Activated CD8-positive, alpha-beta memory T cell treated with anti-CD3 and anti-CD28 coated beads for 1 hour (primary cell): Measurements from ENCODE around the gene ZNF224.

ENCODE experiments used
- DNase-seq, 2 donors: peaks; one replicate each; pipeline ENCODE4 v3.0.0-alpha.2; 2020; ENCODE audit warnings: low read depth in 1 of 2; ENCODE audit errors: extremely low read depth in 1 of 2

The ZNF224 gene

DNA sequence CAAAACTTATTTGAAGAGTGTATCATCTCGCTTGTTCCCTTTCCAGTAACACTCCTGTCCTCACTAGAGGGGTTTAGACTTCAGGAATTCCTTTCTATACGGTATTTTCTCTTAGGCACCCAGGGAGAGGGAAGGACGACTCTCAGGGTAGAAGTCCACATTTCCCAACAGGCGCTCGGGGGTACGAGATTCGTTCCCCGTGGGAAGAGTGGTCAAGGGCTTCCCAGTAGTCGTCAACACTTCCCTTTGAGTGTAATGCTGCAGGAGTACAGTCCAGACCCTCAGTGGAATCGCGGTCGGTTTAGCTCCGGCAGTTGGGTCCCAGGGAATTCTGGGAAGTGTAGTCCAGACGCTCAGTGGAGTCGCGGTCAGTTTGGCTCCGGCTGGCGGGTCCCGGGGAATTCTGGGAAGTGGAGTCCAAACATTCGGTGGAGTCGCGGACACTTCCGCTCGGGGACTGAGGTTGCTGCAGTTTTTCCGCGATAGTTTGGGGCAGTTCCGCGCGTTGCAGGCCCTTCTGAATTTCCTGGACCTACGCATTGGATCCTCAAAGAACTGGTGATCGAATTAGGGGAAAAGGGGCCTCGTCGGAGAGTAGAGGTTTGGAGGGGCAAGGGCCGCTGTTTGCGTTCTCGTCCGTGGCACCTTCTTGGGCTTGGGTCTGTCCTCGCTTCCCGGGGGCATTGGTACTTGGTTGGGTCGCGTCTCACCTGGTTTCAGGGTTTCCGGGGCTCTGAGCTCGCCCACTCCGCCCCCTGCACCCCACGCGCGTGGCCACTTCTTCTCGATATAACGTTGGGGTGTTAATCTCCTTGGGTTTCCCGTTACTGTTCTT, at the start of gene ZNF224:
ZNF224 (plus strand) TSS at position 431 of the 835 bp plus-strand sequence. CDS start 3,513 bp downstream, outside the sequence.
- DNase-seq, result peak; percentile 53 to 67

DNA sequence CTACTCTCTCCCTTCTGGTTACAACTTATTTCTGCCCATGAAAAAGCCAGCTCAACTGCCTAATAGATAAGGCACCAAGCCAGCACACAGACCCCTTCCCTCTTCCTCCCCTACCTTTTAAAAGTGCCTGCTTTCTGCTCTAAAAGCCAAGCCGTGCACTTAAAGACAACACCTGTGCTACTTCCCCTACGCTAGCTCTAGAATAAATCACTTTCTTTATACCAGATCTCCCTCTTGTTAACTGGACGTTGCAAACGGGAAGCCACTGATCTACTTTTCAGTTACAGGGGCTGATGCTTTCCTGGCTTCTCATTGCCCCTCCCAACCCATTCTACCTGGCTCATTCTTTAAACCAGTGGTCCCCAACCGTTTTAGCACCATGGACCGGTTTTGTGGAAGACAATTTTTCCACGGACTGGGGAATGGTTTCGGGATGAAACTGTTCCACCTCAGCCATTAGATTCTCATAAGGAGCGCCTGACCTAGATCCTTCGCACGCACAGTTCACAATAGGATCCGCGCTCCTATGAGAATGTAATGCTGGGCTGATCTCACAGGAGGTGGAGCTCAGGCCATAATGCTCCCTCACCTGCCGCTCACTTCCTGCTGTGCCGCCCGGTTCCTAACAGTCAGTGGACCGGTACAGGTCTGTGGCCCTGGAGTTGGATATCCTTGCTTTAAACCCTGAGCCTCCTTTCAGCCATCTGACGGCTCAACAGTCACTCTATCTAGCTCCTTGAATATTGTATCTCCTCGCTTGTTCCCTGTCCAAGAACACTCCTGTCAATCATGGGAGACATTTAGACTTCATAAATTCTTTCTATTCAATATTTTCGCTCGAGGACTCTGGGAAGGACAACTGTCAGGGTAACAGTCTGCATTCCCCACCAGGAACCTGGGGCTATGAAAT, 43.2 kb upstream of the ZNF224 start:
- DNase-seq, result no peak

DNA sequence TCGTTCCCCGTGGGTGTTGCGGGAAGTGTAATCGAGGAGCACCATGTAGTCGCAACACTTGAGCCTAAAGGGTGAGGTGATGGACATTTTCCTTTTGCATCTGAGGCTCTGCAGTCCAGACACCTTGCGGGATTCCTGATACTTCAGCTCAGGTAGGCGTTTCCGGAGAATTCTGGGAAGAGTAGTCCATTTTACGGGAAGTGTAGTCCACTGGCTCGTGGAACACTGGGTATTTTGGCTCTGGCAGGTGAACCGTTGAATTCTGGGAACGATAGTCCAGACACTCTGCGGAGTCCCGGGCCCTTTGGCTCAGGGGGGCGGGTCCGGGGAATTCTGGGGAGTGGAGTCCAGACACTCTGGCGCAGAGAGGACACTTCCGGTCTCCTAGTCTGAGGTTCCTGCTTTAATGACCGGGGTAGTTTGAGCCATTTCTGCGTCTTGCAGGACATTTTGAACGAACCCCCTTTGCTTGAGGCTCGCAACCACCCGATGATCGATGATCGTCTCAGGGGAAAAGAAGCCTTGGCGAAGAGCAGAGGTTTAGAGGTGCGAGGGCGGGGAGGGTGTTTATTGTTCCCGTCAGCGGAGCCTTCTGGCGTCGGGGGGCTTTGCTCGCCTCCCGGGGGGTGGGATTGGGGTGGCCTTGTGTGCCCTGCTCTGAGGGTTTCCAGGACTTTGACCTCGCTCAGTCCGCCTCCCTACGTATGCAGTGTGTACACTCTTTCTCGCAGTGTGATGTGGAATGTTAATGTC, 42.3 kb upstream of the ZNF224 start, which contains the start of gene ZNF223:
ZNF223 (plus strand) TSS at position 387 of the 753 bp plus-strand sequence. CDS start 3,141 bp downstream, outside the sequence.
- peak; percentile 27 to 38 for DNase-seq

DNA sequence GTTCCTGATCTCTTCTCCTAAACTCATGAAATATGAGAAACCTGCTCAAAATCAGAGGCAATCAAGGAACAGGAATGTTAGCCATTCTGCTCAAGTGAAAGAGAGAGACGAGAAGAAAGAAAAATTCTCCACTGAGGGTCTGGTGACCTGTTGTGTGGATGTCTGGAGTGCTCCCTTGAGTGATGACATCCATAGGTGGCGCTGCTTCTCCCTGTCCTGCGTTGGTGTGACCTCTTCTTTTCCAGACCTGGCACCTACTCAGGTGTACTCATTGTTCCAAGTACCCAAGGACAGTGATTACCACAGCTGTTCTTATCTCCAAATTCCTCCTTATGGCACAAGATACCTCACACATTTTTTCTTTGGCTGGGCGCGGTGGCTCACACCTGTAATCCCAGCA, 38.3 kb upstream of the ZNF224 start:
- no peak for DNase-seq

DNA sequence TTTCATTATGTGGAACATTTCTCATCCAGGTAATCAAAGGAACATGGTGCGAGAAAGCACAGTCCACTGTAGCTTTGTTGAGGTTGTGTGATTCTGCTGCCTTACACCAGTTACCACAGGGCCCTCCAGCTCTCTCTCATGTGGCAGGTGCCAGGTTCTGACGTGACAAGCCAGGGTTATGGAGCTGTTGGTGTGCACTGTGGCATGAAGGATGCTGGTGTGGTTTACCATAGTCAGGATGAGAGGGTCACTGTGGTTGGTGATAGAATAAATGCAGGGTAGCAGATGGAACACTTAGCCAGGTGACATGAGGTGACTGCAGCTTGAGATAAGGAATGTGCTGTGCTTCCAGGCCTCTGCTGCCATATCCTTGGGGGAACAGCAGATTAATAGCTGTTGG, 34.9 kb upstream of the ZNF224 start:
- DNase-seq, result no peak

DNA sequence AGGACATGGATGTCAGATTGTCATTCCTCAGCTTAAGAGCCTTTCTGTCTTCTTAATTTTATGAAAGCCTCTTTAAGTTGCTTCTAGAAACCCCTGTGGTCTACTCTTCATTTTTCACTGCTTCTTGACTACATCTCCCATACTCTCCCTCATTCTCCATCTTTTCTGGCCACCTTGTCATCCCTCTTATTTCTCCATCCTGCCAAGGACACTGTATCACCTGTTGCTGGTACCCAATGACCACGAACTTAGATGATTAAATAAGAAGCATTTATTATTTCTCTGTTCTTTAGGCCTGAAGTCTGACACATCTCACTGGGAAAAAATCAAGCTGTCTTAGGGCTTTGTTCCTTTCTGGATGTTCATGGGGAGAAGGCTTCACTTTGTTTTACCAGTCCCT, 33.1 kb upstream of the ZNF224 start:
- no peak for DNase-seq

DNA sequence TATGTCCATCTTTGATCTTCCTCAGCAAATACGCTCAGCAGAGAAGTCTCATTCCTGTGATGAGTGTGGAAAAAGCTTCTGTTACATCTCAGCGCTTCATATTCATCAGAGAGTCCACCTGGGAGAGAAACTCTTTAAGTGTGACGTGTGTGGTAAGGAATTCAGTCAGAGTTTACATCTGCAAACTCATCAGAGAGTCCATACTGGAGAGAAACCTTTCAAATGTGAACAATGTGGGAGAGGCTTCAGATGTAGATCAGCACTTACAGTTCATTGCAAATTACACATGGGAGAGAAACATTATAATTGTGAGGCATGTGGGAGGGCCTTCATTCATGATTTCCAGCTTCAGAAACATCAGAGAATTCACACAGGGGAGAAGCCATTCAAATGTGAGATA, 27.9 kb upstream of the ZNF224 start:
- DNase-seq, result no peak

DNA sequence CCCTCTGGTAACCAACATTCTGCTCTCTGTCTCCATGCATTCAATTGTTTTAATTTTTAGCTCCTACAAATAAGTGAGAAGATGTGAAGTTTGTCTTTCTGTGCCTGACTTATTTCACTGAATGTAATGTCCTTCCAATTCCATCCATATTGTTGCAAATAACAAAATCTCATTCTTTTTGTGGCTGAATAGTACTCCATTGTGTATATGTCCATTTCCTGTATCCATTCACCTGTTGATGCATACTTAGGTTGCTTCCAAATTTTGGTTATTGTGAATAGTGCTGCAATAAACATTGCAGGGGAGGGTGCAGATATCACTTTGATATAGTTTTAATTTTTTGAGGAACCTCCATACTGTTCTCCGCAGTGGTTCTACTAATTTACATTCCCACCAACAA, 24.7 kb upstream of the ZNF224 start:
- DNase-seq, result no peak

DNA sequence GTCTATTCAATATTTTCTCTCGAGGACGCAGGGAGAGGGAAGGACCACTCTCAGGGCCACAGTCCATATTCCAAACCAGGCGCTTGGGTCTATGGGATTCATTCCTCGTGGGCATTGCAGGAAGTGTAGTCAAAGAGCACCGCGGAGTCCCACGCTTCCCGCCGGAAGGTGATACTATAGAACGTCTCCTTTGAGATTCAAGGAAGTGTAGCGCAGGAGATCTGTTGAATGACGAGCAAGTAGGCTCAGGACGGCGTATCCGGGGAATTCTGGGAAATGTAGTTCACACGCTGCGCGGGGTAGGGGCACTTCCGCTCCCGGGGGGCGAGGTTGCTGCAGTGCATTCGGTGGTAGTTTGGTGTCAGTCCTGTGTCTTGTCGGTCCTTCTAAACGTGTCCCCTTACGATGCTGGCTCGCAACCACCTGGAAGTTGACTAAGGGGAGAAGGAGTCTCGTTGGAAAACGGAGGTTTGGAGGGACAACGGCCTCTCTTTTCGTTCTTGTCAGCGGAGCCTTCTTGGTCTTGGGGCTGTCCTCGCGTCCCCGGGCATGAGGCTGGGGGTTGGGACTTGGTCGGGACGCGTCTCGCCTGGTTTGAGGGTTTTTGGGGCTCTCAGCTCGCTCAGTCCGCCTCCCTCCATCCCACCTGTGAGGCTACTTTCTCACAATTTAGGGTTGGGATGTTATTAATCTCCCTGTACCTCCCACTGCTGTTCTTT, 22.2 kb upstream of the ZNF224 start, which contains the start of gene ZNF284:
ZNF284 (plus strand) TSS at position 336 of the 719 bp plus-strand sequence. CDS start 4,231 bp downstream, outside the sequence.
- peak; percentile 63 to 65 for DNase-seq

DNA sequence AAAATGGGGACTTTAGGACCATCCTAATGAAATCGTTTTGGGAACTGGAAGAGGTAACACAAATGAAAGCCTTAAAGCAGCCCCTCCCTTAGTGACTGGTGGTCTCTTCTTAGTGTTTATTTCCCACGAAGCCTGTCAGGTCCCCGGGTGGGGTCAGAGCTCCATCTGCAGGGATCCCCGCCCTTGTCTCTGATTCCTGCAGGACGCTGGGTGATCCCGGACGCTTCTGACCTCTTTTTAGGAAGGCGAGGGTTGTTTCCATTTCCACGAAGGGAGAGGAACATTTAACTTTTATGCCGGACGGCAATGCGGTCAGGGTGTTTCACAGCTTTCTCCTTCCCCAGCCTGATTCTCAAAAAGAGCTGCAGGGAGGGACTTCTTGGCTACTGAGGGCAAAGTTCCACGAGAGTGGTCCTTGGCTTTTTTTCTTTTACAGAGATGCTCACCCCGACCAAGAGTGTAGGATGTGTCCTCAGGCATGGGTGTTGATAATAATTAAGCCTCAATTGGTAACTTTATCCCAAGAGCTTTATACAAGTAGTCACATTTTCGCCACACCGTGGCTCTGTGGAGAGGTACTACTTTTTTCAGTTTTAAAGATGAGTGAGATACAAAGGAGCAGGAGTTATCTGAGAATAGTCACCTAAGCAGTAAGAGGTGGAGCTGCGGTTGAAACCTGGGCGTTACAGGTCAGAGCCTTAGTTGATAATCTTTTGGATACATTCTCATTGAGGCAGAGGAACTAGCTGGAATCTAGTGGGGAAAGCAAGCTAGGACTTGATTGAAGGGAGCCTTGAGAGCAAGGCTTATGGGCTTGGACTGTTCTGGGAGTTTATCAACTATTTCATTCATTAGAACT, 21.4 kb upstream of the ZNF224 start:
- no peak for DNase-seq

DNA sequence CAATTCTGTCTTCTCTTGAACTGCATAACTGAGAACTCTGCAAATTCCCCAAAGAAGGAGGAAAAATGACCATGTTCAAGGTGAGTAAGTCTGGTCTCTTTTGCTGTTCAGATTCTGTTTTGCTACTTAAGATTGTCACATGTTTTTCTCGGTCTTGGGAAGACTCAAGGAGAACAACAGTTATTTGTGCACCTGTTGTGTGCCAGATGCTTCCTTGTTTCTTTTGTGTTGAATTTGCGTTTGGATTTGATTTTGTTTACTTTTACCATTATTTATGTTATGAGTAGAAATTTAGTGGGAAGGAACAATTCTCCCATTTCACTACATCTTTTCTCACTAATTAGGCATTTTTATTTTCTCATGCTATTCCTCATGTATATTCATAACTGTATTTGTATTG, 17.8 kb upstream of the ZNF224 start:
- no peak for DNase-seq

DNA sequence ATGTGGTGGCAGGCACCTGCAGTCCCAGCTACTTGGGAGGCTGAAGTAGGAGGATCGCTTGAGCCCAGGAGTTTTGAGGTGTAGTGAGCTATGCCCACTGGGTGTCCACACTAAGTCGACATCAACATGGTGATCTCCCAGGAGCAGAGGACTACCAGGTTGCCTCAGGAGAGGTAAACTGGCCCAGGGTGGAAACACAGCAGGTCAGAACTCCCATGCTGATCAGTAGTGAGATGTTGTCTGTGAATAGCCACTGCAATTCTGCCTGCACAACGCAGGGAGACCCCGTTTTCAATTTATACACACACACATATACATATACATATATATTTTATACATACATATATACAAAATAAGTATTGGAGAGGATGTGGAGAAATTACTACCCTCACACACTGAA, 2.1 kb upstream of the ZNF224 start:
- no peak for DNase-seq

DNA sequence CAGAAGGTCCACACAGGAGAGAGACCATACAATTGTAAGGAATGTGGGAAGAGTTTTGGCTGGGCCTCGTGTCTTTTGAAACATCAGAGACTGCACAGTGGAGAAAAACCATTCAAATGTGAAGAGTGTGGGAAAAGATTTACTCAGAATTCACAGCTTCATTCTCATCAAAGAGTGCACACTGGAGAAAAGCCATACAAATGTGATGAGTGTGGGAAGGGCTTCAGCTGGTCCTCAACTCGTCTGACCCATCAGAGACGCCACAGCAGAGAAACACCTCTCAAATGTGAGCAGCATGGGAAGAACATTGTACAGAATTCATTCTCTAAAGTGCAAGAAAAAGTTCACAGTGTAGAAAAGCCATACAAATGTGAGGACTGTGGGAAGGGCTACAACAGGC, 13.6 kb downstream of the ZNF224 start:
- no peak for DNase-seq

DNA sequence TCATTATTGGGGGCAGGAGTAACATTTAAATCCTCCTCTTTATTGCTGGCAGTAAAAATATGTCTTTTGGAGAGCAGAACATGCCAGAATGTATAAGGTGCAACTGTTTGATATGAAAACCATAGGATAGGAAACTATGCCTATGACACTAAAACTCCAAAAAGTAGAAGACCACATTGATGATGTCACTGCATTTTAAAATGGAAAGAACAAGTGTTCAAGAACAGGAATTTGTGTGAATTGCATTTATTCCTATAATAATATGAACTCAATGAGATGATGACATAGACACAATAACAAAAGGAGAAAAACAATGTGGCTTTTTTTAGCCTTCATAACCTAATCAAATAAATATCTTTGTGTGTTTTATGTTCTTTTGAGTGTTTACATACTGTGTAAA, 15.3 kb downstream of the ZNF224 start:
- no peak for DNase-seq

DNA sequence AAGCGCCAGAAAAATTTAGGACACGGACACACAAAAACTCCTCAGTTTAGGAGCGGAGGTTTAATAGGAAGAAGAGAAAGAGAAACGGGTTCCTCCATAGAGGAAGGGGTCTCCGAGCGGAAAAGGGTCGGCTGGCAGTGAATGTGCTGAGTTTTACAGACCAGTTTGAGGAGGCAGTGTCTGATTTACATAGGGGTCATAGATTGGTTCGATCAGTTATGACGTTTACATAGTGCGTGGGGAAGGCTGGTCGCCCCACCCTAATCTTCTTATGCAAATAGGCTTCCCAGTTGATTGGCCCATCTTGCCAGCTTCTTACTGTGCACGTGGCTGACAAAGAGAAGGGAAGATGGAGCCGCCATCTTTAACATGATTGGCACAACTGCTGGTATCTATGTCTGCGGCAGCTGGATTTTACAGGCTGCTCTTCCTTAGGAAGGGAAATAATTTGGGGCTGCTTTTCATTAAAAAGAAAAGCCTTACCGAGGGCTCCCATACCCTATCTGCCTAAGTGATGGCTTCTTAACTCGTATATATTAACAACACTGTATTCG, 17.8 kb downstream of the ZNF224 start:
- DNase-seq, result no peak

DNA sequence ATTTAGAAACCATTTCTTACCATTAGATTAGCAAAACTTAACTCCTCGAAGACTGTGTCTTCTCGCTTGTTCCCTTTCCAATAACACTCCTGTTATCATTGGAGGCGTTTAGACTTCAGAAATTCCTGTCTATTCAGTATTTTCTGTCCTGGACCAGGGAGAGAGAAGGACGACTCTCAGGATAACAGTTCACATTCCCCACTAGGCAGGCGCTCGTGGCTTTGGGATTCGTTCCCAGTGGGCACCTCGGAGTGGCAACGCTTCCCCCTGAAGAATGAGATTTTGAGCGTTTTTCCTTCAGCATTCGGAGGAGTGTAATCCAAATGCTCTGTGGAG, 18.6 kb downstream of the ZNF224 start:
- DNase-seq, result no peak

DNA sequence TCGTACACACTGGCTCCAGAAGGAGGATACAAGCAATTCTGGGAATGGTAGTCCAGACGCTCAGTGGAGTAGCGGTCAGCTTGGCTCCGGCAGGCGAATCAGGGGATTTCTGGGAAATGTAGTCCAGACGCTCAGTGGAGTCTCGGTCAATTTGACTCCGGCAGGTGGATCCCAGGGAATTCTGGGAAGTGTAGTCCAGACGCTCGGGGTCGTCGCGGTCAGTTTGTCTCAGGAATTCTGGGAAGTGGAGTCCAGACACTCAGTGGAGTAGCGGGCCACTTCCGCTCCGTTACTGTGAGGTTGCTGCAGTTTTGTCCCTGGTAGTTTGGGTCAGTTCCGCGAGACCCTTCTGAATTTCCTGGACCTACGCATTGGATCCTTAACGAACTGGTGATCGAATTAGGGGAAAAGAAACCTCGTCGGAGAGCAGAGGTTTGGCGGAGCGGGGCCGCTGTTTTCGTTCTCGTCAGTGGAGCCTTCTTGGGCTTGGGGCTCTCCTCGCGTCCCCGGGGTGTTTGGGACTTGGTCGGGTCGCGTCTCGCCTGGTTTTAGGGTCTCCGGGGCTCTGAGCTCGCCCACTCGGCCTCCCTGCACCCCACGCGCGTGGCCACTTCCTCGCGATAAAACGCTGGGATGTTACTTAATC, 19.1 kb downstream of the ZNF224 start, which contains the start of gene ZNF225:
ZNF225 (plus strand) TSS at position 262 of the 646 bp plus-strand sequence. CDS start 2,429 bp downstream, outside the sequence.
- DNase-seq, result peak; percentile 50 to 63

DNA sequence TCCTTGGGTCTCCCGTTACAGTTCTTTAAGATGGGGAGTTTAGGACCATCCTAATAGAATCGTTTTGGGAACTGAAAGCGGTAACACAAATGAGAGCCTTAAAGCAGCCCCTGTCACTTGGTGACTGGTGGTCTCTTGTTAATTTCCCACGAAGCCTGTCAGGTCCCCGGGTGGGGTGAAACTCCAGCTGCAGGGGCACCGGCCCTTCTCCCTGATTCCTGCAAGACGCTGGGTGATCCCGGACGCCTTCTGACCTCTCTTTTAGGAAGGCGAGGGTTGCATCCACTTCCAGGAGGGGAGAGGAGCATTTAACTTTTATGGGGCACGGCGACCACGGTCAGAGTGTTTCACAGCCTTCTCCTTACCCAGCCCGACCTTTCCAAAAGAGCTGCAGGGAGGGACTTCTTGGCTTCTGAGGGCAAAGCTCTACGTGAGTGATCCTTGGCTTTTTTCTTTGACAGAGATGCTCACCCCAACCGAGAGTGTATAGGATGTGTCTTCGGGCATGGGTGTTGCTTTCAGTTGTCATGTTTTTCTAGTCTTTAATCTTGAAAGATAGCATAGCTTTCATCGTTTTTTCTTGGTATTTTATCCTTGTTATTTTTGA, 19.7 kb downstream of the ZNF224 start:
- no peak for DNase-seq
